ENCODE data around the gene FRMD4A.
A peak's percentile ranks its signal among the peaks of the same experiment; 100 is the strongest.
"Not testable (repeated sequence)": the region's sequence is repeated elsewhere in the genome, so short reads cannot be mapped to it uniquely, and the experiment has no call there.

The FRMD4A gene

GRCh38 chr10:13775786-13776775 lies 554.6 kb downstream of the FRMD4A start:
- FAIRE-seq (peak; percentile 55), DNase-seq (ENCODE audit: insufficient read length, low spot score) (no peak)
- no peak for TF ChIP-seq POLR2AphosphoS5 (IDR thresholded peaks at IDR 0.05; ENCODE audit: low read depth, low read length)
- TF ChIP-seq POU2F2 (IDR thresholded peaks at IDR 0.05; ENCODE audit: low read depth, low read length): no peak
- 0 out of 2 replicates have a peak, but pooled peaks have one; percentile 8 for TF ChIP-seq SPI1 (IDR thresholded peaks at IDR 0.05; ENCODE audit: low read depth, low read length)
- TF ChIP-seq POLR2A (IDR thresholded peaks at IDR 0.05; ENCODE audit: low read depth, low read length): no peak
- no peak for TF ChIP-seq TAF1 (IDR thresholded peaks at IDR 0.05; ENCODE audit: low read depth, low read length)
- TF ChIP-seq PAX5 (IDR thresholded peaks at IDR 0.05; ENCODE audit: insufficient read depth, low read length, severe bottlenecking): peak; percentile 57

DNA sequence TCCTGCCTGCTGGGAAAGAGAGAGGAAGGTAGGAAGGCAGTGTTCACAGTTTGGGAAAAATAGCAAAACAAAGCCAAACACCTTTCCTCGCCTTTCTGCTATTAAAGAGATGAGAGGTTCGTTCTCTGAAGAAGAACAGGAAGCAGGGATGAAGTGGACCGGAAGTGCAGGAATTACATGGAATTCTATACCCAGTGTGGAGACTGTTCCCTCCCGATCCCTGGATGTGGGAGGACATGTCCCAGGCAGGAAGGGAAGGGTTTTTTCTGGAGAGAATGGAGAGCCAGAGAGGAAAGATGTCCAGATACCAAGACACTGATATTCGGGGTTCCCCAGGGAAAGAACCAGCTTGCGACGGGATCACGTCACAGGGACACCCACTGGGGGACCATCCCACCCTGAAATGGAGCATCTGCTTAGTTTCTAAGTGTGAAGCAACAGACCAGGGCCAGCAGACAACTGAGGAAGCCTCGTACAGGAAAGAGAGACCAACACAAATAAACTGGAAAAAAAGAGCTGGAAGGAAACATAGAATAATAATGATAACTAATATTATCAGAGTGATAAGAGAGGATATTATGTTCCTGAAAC lies 556.3 kb downstream of the FRMD4A start:
- TF ChIP-seq TAF1 (IDR thresholded peaks at IDR 0.05; ENCODE audit: low read depth, low read length) (no peak), POLR2A (IDR thresholded peaks at IDR 0.05; ENCODE audit: low read depth, low read length) (no peak), SPI1 (IDR thresholded peaks at IDR 0.05; ENCODE audit: low read depth, low read length) (no peak), POLR2AphosphoS5 (IDR thresholded peaks at IDR 0.05; ENCODE audit: low read depth, low read length) (no peak), PAX5 (IDR thresholded peaks at IDR 0.05; ENCODE audit: insufficient read depth, low read length, severe bottlenecking) (no peak), POU2F2 (IDR thresholded peaks at IDR 0.05; ENCODE audit: low read depth, low read length) (no peak)
- no peak for FAIRE-seq
- DNase-seq (ENCODE audit: insufficient read length, low spot score): no peak

- no peak for DNase-seq (ENCODE audit: insufficient read length, low spot score)
These were observed 557.1 kb downstream of the FRMD4A start for GRCh38 chr10:13773496-13774170.

GRCh38 chr10:13773043-13773442 lies 557.7 kb downstream of the FRMD4A start:
- no peak for DNase-seq (ENCODE audit: insufficient read length, low spot score)
- FAIRE-seq: no peak

More at GRCh38 chr10:13773496-13774170, 557.1 kb downstream of the FRMD4A start:
- FAIRE-seq: no peak
- TF ChIP-seq PAX5 (IDR thresholded peaks at IDR 0.05; ENCODE audit: insufficient read depth, low read length, severe bottlenecking) (no peak), POLR2AphosphoS5 (IDR thresholded peaks at IDR 0.05; ENCODE audit: low read depth, low read length) (no peak), TAF1 (IDR thresholded peaks at IDR 0.05; ENCODE audit: low read depth, low read length) (no peak), POU2F2 (IDR thresholded peaks at IDR 0.05; ENCODE audit: low read depth, low read length) (no peak)

GRCh38 chr10:13771992-13772391 lies 558.7 kb downstream of the FRMD4A start:
- no peak for FAIRE-seq
- no peak for DNase-seq (ENCODE audit: insufficient read length, low spot score)

More at GRCh38 chr10:13773043-13773442, 557.7 kb downstream of the FRMD4A start:
- no peak for TF ChIP-seq SPI1 (IDR thresholded peaks at IDR 0.05; ENCODE audit: low read depth, low read length)
- TF ChIP-seq POLR2AphosphoS5 (IDR thresholded peaks at IDR 0.05; ENCODE audit: low read depth, low read length): no peak
- no peak for TF ChIP-seq PAX5 (IDR thresholded peaks at IDR 0.05; ENCODE audit: insufficient read depth, low read length, severe bottlenecking)
- TF ChIP-seq TAF1 (IDR thresholded peaks at IDR 0.05; ENCODE audit: low read depth, low read length): no peak
- TF ChIP-seq POU2F2 (IDR thresholded peaks at IDR 0.05; ENCODE audit: low read depth, low read length): no peak
- TF ChIP-seq POLR2A (IDR thresholded peaks at IDR 0.05; ENCODE audit: low read depth, low read length): no peak

GRCh38 chr10:13770760-13771493 lies 559.8 kb downstream of the FRMD4A start:
- FAIRE-seq: no peak
- no peak for DNase-seq (ENCODE audit: insufficient read length, low spot score)
- TF ChIP-seq PAX5 (IDR thresholded peaks at IDR 0.05; ENCODE audit: insufficient read depth, low read length, severe bottlenecking) (no peak), POLR2AphosphoS5 (IDR thresholded peaks at IDR 0.05; ENCODE audit: low read depth, low read length) (no peak), POU2F2 (IDR thresholded peaks at IDR 0.05; ENCODE audit: low read depth, low read length) (no peak), TAF1 (IDR thresholded peaks at IDR 0.05; ENCODE audit: low read depth, low read length) (no peak), POLR2A (IDR thresholded peaks at IDR 0.05; ENCODE audit: low read depth, low read length) (no peak), SPI1 (IDR thresholded peaks at IDR 0.05; ENCODE audit: low read depth, low read length) (no peak)

More at GRCh38 chr10:13771992-13772391, 558.7 kb downstream of the FRMD4A start:
- TF ChIP-seq POU2F2 (IDR thresholded peaks at IDR 0.05; ENCODE audit: low read depth, low read length): no peak
- no peak for TF ChIP-seq POLR2A (IDR thresholded peaks at IDR 0.05; ENCODE audit: low read depth, low read length)
- no peak for TF ChIP-seq SPI1 (IDR thresholded peaks at IDR 0.05; ENCODE audit: low read depth, low read length)
- no peak for TF ChIP-seq TAF1 (IDR thresholded peaks at IDR 0.05; ENCODE audit: low read depth, low read length)
- TF ChIP-seq POLR2AphosphoS5 (IDR thresholded peaks at IDR 0.05; ENCODE audit: low read depth, low read length): no peak
- TF ChIP-seq PAX5 (IDR thresholded peaks at IDR 0.05; ENCODE audit: insufficient read depth, low read length, severe bottlenecking): no peak

GRCh38 chr10:13769946-13770345 lies 560.8 kb downstream of the FRMD4A start:
- TF ChIP-seq SPI1 (IDR thresholded peaks at IDR 0.05; ENCODE audit: low read depth, low read length) (peak; percentile 40; the same call in 1 of the 2 replicates), POLR2AphosphoS5 (IDR thresholded peaks at IDR 0.05; ENCODE audit: low read depth, low read length) (no peak), POU2F2 (IDR thresholded peaks at IDR 0.05; ENCODE audit: low read depth, low read length) (no peak)
- no peak for DNase-seq (ENCODE audit: insufficient read length, low spot score)
- FAIRE-seq: peak; percentile 58

DNA sequence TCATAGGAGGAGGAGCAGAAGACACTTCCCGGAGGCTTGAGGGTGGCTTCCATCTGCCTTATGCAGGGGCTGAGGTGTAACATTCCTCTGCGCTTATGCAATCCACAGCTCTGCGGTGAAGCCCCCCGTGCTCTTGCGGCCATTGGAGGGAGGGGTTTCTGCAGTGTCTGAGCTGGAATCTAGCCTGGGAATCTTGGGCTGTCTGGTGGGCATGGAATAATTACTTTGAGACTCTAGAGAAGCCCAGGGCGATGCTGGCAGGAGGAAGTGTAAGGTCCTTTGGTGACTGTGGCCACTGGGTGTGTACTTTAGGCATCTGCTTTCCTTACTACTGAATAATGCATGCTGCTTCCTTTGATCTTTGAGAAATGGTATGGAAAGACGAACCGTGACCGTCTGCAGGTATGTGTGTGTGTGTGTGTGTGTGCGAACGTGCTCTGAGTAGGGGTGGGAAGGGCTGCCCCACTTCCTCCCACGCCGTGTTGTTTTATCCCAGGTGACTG lies 563.0 kb downstream of the FRMD4A start:
- no peak for TF ChIP-seq SPI1 (IDR thresholded peaks at IDR 0.05; ENCODE audit: low read depth, low read length)
- no peak for TF ChIP-seq TAF1 (IDR thresholded peaks at IDR 0.05; ENCODE audit: low read depth, low read length)
- FAIRE-seq (no peak), DNase-seq (ENCODE audit: insufficient read length, low spot score) (no peak)

DNA sequence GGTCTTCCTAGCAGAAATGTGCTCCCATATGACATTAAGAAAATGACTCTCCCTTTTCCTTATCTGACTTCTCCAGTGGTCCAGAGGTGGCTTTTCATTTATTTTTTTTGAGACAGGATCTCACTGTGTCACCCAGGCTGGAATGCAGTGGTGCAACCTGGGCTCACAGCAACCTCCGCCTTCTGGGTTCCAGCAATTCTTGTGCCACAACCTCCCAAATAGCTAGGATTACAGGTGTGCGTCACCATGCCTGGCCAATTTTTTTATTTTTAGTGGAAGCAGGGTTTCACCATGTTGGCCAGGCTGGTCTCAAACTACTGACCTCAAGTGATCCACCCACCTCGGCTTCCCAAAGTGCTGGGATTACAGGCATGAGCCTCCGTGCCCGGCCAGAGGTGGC lies 563.6 kb downstream of the FRMD4A start:
- not testable (repeated sequence) for DNase-seq (ENCODE audit: insufficient read length, low spot score); FAIRE-seq
